Measurements from ENCODE around the gene EML3.
"Not testable (repeated sequence)": the region's sequence is repeated elsewhere in the genome, so short reads cannot be mapped to it uniquely, and the experiment has no call there.

Gene EML3

GRCh38 chr11:62600367-62601121 lies 12.0 kb downstream of the EML3 start:
- DNase-seq (ENCODE audit: low read depth in 2 of 2): no peak

- no peak for DNase-seq (ENCODE audit: low read depth in 2 of 2)
Measured at GRCh38 chr11:62599901-62600300, 12.7 kb downstream of the EML3 start.

GRCh38 chr11:62599069-62599696 lies 13.4 kb downstream of the EML3 start:
- peak; percentile 89 to 93 for DNase-seq (ENCODE audit: low read depth in 2 of 2)

GRCh38 chr11:62595124-62595523 lies 17.5 kb downstream of the EML3 start:
- no peak for DNase-seq (ENCODE audit: low read depth in 2 of 2)

GRCh38 chr11:62593434-62594044 lies 19.0 kb downstream of the EML3 start:
- DNase-seq (ENCODE audit: low read depth in 2 of 2): peak; percentile 68 to 69

GRCh38 chr11:62592989-62593421 lies 19.6 kb downstream of the EML3 start:
- no peak for DNase-seq (ENCODE audit: low read depth in 2 of 2)

- DNase-seq (ENCODE audit: low read depth in 2 of 2): no peak
Measured at GRCh38 chr11:62592146-62592815, 20.3 kb downstream of the EML3 start.

- DNase-seq (ENCODE audit: low read depth in 2 of 2): peak; percentile 91 to 97
Measured at GRCh38 chr11:62591448-62592145, 21.0 kb downstream of the EML3 start, which contains the start of gene TUT1. TSS of gene TUT1 (minus strand) at chr11:62591523. CDS start at chr11:62591485, 38 bp downstream.

GRCh38 chr11:62588966-62589637 lies 23.5 kb downstream of the EML3 start:
- DNase-seq (ENCODE audit: low read depth in 2 of 2): no peak

GRCh38 chr11:62585356-62585755 lies 27.2 kb downstream of the EML3 start:
- DNase-seq (ENCODE audit: low read depth in 2 of 2): not testable (repeated sequence)

- DNase-seq (ENCODE audit: low read depth in 2 of 2): not testable (repeated sequence)
Measured at GRCh38 chr11:62581735-62582134, 30.8 kb downstream of the EML3 start.

GRCh38 chr11:62580959-62581715 lies 31.4 kb downstream of the EML3 start:
- no peak for DNase-seq (ENCODE audit: low read depth in 2 of 2)

- DNase-seq (ENCODE audit: low read depth in 2 of 2): no peak
Measured at GRCh38 chr11:62579252-62579651, 33.3 kb downstream of the EML3 start.

GRCh38 chr11:62578541-62578940 lies 34.0 kb downstream of the EML3 start:
- no peak for DNase-seq (ENCODE audit: low read depth in 2 of 2)

- DNase-seq (ENCODE audit: low read depth in 2 of 2): no peak
Measured at GRCh38 chr11:62577046-62577714, 35.4 kb downstream of the EML3 start.

GRCh38 chr11:62575837-62576236 lies 36.7 kb downstream of the EML3 start:
- DNase-seq (ENCODE audit: low read depth in 2 of 2): no peak

- no peak for DNase-seq (ENCODE audit: low read depth in 2 of 2)
Measured at GRCh38 chr11:62575156-62575555, 37.4 kb downstream of the EML3 start.

GRCh38 chr11:62574363-62575071 lies 38.1 kb downstream of the EML3 start:
- no peak for DNase-seq (ENCODE audit: low read depth in 2 of 2)

All from stimulated activated CD8-positive, alpha-beta memory T cell treated with anti-CD3 and anti-CD28 coated beads, Interleukin-7, amount 100 ng/mL, for 4 hours (primary cell).